H1 (cell line): ENCODE measurements around the gene SLC8A1. TPM values are rescaled to one million over a fixed set of nuclear protein-coding genes. Genes with fewer than 3 reads are reported as not detected.

Experiments
- BCL11A ChIP-seq, 2 experiments: IDR thresholded peaks; one replicate each; pipeline ENCODE4 v1.6.1; 2011; ENCODE audit warnings: low read depth in 2 of 2, low read length in 2 of 2, mild to moderate bottlenecking in 2 of 2
- CBX5 ChIP-seq: fragments of 300-800, 300-1000 bp; sonication (generic); IDR thresholded peaks from 2 replicates; pipeline ENCODE4 v1.7.1; 2016; ENCODE audit warnings: antibody characterized with exemption, low read length, low read depth
- FOSL1 ChIP-seq: IDR thresholded peaks from 2 replicates; pipeline ENCODE4 v1.6.1; 2011; ENCODE audit warnings: mild to moderate bottlenecking, low read depth, low read length, moderate library complexity; ENCODE audit not compliant: insufficient read depth
- TCF12 ChIP-seq: IDR thresholded peaks from 2 replicates; pipeline ENCODE4 v1.6.1; 2011; ENCODE audit warnings: low read depth, mild to moderate bottlenecking, low read length
- polyA plus RNA-seq, 7 experiments: library from polyadenylated mRNA; depleted of rRNA in 3 of 7; stranded (reverse) in 5 of 7; unstranded in 2 of 7; fragments of >200 nt in 5 of 7; fragments of 200-250 nt in 2 of 7; gene quantifications; 1 replicate in 5 of 7; 2 replicates in 1 of 7; 4 replicates in 1 of 7; pipeline versions ENCODE4 v1.2.1 to v1.2.3, GENCODE V29; 2011 to 2013; ENCODE audit warnings: missing spikeins in 2 of 7, mixed read lengths in 2 of 7
- total RNA-seq: library from RNA; stranded (reverse); fragmentation: NEBNext Ultra II Directional; extraction: Animal tissue kit (Norgen Biotek cat#: 25700); gene quantifications from 2 replicates; pipeline ENCODE4 v1.2.1, GENCODE V29; 2021
- TF ChIP-seq, protein P1 (sequence below): fragments of 300-600 bp; sonication (generic); IDR thresholded peaks from 2 replicates; pipeline ENCODE4 v1.7.1; 2012; ENCODE audit warnings: low read length, moderate library complexity, mild to moderate bottlenecking, inconsistent platforms; ENCODE audit not compliant: insufficient replicate concordance

Gene SLC8A1
- total and polyA plus RNA-seq, 2 of the 8 experiments (the other 6 are each of a cell fraction or from before 2014, with no cell fraction given): 0.68 to 3.6 TPM

DNA sequence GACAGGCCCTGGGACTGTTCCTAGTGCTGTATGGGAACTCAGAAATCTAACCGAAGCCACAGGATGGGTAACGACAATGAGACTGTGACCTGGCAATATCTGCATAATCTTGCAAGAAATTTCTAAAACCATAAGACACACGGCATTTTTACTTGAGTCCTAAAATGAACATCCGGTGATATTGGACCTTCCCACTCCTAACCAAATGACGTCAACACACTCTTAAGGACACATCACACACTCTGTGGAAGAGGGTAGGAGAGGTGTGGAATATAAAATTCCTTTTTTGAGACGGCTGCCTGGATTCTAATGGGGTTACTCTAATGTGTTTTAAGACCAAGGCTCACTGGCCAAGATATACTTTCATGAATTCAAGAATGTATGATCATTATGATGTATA, 195.9 kb downstream of the SLC8A1 start (continued):
- TF ChIP-seq, protein P1, sequence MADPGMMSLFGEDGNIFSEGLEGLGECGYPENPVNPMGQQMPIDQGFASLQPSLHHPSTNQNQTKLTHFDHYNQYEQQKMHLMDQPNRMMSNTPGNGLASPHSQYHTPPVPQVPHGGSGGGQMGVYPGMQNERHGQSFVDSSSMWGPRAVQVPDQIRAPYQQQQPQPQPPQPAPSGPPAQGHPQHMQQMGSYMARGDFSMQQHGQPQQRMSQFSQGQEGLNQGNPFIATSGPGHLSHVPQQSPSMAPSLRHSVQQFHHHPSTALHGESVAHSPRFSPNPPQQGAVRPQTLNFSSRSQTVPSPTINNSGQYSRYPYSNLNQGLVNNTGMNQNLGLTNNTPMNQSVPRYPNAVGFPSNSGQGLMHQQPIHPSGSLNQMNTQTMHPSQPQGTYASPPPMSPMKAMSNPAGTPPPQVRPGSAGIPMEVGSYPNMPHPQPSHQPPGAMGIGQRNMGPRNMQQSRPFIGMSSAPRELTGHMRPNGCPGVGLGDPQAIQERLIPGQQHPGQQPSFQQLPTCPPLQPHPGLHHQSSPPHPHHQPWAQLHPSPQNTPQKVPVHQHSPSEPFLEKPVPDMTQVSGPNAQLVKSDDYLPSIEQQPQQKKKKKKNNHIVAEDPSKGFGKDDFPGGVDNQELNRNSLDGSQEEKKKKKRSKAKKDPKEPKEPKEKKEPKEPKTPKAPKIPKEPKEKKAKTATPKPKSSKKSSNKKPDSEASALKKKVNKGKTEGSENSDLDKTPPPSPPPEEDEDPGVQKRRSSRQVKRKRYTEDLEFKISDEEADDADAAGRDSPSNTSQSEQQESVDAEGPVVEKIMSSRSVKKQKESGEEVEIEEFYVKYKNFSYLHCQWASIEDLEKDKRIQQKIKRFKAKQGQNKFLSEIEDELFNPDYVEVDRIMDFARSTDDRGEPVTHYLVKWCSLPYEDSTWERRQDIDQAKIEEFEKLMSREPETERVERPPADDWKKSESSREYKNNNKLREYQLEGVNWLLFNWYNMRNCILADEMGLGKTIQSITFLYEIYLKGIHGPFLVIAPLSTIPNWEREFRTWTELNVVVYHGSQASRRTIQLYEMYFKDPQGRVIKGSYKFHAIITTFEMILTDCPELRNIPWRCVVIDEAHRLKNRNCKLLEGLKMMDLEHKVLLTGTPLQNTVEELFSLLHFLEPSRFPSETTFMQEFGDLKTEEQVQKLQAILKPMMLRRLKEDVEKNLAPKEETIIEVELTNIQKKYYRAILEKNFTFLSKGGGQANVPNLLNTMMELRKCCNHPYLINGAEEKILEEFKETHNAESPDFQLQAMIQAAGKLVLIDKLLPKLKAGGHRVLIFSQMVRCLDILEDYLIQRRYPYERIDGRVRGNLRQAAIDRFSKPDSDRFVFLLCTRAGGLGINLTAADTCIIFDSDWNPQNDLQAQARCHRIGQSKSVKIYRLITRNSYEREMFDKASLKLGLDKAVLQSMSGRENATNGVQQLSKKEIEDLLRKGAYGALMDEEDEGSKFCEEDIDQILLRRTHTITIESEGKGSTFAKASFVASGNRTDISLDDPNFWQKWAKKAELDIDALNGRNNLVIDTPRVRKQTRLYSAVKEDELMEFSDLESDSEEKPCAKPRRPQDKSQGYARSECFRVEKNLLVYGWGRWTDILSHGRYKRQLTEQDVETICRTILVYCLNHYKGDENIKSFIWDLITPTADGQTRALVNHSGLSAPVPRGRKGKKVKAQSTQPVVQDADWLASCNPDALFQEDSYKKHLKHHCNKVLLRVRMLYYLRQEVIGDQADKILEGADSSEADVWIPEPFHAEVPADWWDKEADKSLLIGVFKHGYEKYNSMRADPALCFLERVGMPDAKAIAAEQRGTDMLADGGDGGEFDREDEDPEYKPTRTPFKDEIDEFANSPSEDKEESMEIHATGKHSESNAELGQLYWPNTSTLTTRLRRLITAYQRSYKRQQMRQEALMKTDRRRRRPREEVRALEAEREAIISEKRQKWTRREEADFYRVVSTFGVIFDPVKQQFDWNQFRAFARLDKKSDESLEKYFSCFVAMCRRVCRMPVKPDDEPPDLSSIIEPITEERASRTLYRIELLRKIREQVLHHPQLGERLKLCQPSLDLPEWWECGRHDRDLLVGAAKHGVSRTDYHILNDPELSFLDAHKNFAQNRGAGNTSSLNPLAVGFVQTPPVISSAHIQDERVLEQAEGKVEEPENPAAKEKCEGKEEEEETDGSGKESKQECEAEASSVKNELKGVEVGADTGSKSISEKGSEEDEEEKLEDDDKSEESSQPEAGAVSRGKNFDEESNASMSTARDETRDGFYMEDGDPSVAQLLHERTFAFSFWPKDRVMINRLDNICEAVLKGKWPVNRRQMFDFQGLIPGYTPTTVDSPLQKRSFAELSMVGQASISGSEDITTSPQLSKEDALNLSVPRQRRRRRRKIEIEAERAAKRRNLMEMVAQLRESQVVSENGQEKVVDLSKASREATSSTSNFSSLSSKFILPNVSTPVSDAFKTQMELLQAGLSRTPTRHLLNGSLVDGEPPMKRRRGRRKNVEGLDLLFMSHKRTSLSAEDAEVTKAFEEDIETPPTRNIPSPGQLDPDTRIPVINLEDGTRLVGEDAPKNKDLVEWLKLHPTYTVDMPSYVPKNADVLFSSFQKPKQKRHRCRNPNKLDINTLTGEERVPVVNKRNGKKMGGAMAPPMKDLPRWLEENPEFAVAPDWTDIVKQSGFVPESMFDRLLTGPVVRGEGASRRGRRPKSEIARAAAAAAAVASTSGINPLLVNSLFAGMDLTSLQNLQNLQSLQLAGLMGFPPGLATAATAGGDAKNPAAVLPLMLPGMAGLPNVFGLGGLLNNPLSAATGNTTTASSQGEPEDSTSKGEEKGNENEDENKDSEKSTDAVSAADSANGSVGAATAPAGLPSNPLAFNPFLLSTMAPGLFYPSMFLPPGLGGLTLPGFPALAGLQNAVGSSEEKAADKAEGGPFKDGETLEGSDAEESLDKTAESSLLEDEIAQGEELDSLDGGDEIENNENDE: no peak
- TF ChIP-seq TCF12: no peak
- TF ChIP-seq FOSL1: no peak
- no peak for TF ChIP-seq BCL11A (IDR thresholded peaks at IDR 0.05; ENCODE audit: low read depth in 2 of 2, low read length in 2 of 2)
- TF ChIP-seq CBX5: no peak
